Uterus (tissue), 4 donors: ENCODE measurements around the gene TOP3A. TPM values are rescaled to one million over a fixed set of nuclear protein-coding genes. Genes with fewer than 3 reads are reported as not detected.

Experiments used
- DNase-seq, 2 donors: peaks; one replicate each; pipeline ENCODE4 v3.0.0-alpha.2; 2019 to 2020
- H3K27ac ChIP-seq, 2 donors: fragments of 200-600 bp; sonication (generic); 1 replicate in 1 of 2; 2 replicates in 1 of 2; pipeline ENCODE4 v1.5.1; 2016 to 2018
- H3K27me3 ChIP-seq, 2 donors: fragments of 200-600 bp; sonication (generic); one replicate each; pipeline ENCODE4 v1.5.1; 2018 to 2019; ENCODE audit warnings: control low read depth in 1 of 2
- H3K36me3 ChIP-seq, 2 donors: fragments of 200-600 bp; sonication (generic); one replicate each; pipeline ENCODE4 v1.5.1; 2019; ENCODE audit warnings: control low read depth in 1 of 2
- H3K4me1 ChIP-seq, 2 donors: fragments of 200-600 bp; sonication (generic); one replicate each; pipeline ENCODE4 v1.5.1; 2018 to 2019; ENCODE audit warnings: control low read depth in 1 of 2
- H3K4me3 ChIP-seq, 2 donors: fragments of 200-600 bp; sonication (generic); 1 replicate in 1 of 2; 2 replicates in 1 of 2; pipeline ENCODE4 v1.5.1; 2018 to 2019; ENCODE audit warnings: mild to moderate bottlenecking in 1 of 2
- H3K9me3 ChIP-seq, 2 donors: fragments of 200-600 bp; sonication (generic); one replicate each; pipeline ENCODE4 v1.5.1; 2019; ENCODE audit warnings: control low read depth in 1 of 2
- CTCF ChIP-seq, 4 experiments: fragments of 200-600 bp in 2 of 4; fragments of 450-650 bp in 2 of 4; sonication (generic) in 2 of 4; IDR thresholded peaks; one replicate each; pipeline ENCODE4 v1.5.1; 2016 to 2019; ENCODE audit warnings: antibody characterized with exemption in 4 of 4, mild to moderate bottlenecking in 2 of 4, moderate library complexity in 1 of 4
- POLR2A ChIP-seq, 2 donors: fragments of 450-650 bp; IDR thresholded peaks; one replicate each; pipeline ENCODE4 v1.6.1; 2016; ENCODE audit warnings: antibody characterized with exemption in 2 of 2, mild to moderate bottlenecking in 1 of 2, moderate library complexity in 1 of 2
- intact Hi-C: fragments of 100-400 bp; cut with DNase I; formaldehyde crosslinking; loops from one replicate; pipeline ENCODE4 v1.15.1; 2023; ENCODE audit warnings: low total_unique reads
- total RNA-seq, 4 donors: library from RNA; depleted of rRNA in 3 of 4; stranded (reverse); fragments of >200 nt in 3 of 4; gene quantifications; one replicate each; pipeline versions ENCODE4 v1.1.0 to v1.2.4, GENCODE V29; 2014 to 2023
- donor health status: DM: yes; HTN: yes; CAD: no.

TOP3A gene
- total RNA-seq, 4 donors from 2014 or later: 28.9 to 89.7 (median 63.4) TPM

DNA sequence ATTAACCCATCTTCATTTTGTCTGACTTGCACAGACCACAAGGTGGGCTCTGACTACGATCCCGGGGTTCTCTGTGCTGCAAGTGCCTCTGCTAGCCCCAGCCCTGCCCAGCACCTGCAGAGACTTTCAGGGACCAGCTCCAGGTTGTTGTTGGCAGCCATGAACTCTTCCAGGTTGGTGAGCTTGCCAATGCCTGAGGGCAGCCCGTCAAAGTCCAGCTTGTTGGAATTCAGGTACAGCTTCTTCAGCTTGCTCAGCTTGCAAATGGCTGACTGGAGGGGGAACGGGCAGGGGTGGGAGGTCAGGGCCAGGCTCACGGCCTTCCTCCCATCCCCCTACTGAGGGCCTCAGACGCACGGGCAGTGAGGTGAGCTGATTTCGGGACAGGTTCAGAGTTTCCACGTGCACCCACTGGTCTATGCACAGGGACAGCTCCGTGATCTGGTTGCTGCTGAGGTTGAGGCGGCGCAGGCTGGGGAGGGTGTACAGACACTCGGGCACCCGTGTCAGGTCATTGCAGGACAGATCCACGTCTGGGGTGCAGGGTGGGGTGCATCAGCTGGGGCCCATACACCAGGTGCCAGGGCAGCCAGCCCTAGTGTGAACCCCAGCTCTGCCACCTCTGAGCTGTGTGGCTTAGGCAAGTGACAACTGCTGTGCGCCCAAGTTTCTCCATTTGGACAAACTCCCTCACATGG, 61.5 kb downstream of the TOP3A start:
- no peak for DNase-seq
- TF ChIP-seq CTCF (IDR thresholded peaks at IDR 0.05) (no peak), POLR2A (IDR thresholded peaks at IDR 0.05) (no peak)
- no peaks in the 10 kb centered on the region for H3K9me3 ChIP-seq
- intact Hi-C loops: no loop called here
- no peaks in the 10 kb centered on the region for H3K36me3 ChIP-seq
- no peaks in the 10 kb centered on the region for H3K27me3 ChIP-seq
- no peak overlapping the region for H3K27ac ChIP-seq
- H3K4me1 ChIP-seq: peaks cover 0 to 10% of the 10 kb centered on the region in 2 donors
- H3K4me3 ChIP-seq: no peak overlapping the region

DNA sequence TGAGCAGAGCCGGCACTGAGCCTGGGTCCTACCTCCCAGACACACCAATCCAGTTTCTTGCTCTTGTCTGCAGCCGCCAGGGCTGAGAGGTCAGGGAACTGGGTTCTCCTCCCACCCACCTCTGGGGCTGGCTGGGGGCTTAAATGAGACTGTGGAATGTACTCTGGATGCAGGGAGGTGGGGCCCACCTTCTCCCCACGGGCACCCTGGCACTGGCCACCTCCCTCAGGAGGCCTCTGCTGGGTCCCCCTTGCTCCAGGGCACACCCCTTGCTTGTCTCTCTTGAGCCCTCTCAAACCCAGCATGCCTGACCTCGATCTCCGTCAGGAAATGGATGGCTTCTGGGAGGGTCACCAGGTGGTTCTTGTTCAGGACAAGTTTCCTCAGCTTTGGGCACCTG, 62.6 kb downstream of the TOP3A start:
- peaks cover 0 to 6% of the 10 kb centered on the region in 2 donors for H3K4me1 ChIP-seq
- intact Hi-C loops: no loop called here
- TF ChIP-seq CTCF (IDR thresholded peaks at IDR 0.05) (no peak), POLR2A (IDR thresholded peaks at IDR 0.05) (no peak)
- H3K36me3 ChIP-seq: no peaks in the 10 kb centered on the region
- DNase-seq: no peak
- H3K9me3 ChIP-seq: no peaks in the 10 kb centered on the region
- H3K27ac ChIP-seq: no peak overlapping the region
- H3K4me3 ChIP-seq: no peak overlapping the region
- H3K27me3 ChIP-seq: no peaks in the 10 kb centered on the region

DNA sequence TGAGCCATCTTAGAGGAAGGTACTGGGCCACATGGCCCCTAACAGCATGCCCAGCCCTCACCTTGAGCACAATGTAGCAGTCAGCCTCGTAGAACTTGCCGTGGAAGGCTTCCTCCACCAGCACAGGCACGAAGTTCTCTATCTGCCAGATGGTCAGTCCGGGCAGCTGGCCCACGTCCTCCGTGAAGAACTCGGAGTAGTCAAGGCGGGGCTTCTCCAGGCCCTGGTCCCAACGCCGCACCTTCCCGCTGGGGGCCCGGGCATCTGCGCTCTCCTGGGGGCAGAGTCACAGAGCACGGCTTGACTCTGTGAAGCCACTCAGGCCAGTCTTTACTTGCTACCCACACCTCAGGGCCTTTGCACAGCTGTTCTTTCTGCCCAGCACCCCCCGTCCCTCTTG, 63.6 kb downstream of the TOP3A start:
- intact Hi-C loops: no loop called here
- no peaks in the 10 kb centered on the region for H3K36me3 ChIP-seq
- H3K4me3 ChIP-seq: no peak overlapping the region
- no peak for TF ChIP-seq POLR2A (IDR thresholded peaks at IDR 0.05)
- no peak for TF ChIP-seq CTCF (IDR thresholded peaks at IDR 0.05)
- H3K27me3 ChIP-seq: no peaks in the 10 kb centered on the region
- no peaks in the 10 kb centered on the region for H3K4me1 ChIP-seq
- H3K9me3 ChIP-seq: no peaks in the 10 kb centered on the region
- DNase-seq: no peak
- H3K27ac ChIP-seq: no peak overlapping the region

- TF ChIP-seq POLR2A (IDR thresholded peaks at IDR 0.05) (no peak), CTCF (IDR thresholded peaks at IDR 0.05) (no peak)
- H3K27me3 ChIP-seq: no peaks in the 10 kb centered on the region
- no peaks in the 10 kb centered on the region for H3K36me3 ChIP-seq
- no peaks in the 10 kb centered on the region for H3K4me1 ChIP-seq
- no peak overlapping the region for H3K4me3 ChIP-seq
- intact Hi-C loops: no loop called here
- no peak overlapping the region for H3K27ac ChIP-seq
- DNase-seq: no peak
- no peaks in the 10 kb centered on the region for H3K9me3 ChIP-seq
Observed at GRCh38 chr17:18250708-18251107, 64.1 kb downstream of the TOP3A start.

GRCh38 chr17:18250259-18250658, 64.5 kb downstream of the TOP3A start:
- TF ChIP-seq POLR2A (IDR thresholded peaks at IDR 0.05) (no peak), CTCF (IDR thresholded peaks at IDR 0.05) (no peak)
- Histone ChIP-seq H3K36me3 (no peaks in the 10 kb centered on the region), H3K27ac (no peak overlapping the region), H3K4me3 (no peak overlapping the region), H3K9me3 (no peaks in the 10 kb centered on the region), H3K27me3 (no peaks in the 10 kb centered on the region), H3K4me1 (no peaks in the 10 kb centered on the region)
- DNase-seq: no peak
- intact Hi-C loops: no loop called here
